GM13977 (cell line): ENCODE results near the gene MAP2.

ENCODE experiments used
- DNase-seq: peaks from one replicate; pipeline ENCODE4 v3.0.0; 2012; ENCODE audit warnings: low spot score
- CTCF ChIP-seq: IDR thresholded peaks from 2 replicates; pipeline ENCODE4 v1.5.1; 2012; ENCODE audit warnings: mild to moderate bottlenecking, control low read depth; ENCODE audit not compliant: insufficient read depth; ENCODE audit errors: extremely low read depth, missing control alignments
- in situ Hi-C: fragments of 300-500 bp; cut with MboI; formaldehyde crosslinking; loops from one replicate; pipeline ENCODE4 v1.12.0; 2022; ENCODE audit warnings: low sequenced_read_pairs, low pct_unique_long_range_greater_than_20kb, mixed read lengths, inconsistent platforms; ENCODE audit not compliant: unreplicated experiment

Gene MAP2

GRCh38 chr2:209387389-209387788 lies 36.5 kb upstream of the MAP2 start:
- TF ChIP-seq CTCF, result no peak
- in situ Hi-C loops, result no loop called here

GRCh38 chr2:209388446-209389037 lies 35.3 kb upstream of the MAP2 start:
- in situ Hi-C loops, result no loop called here
- no peak for TF ChIP-seq CTCF
- DNase-seq, result no peak

More at GRCh38 chr2:209387389-209387788, 36.5 kb upstream of the MAP2 start:
- DNase-seq, result no peak

GRCh38 chr2:209389171-209389618 lies 34.7 kb upstream of the MAP2 start:
- no peak for DNase-seq
- in situ Hi-C loops, result no loop called here
- no peak for TF ChIP-seq CTCF

GRCh38 chr2:209390839-209391238 lies 33.0 kb upstream of the MAP2 start:
- in situ Hi-C loops, result no loop called here
- DNase-seq, result no peak
- no peak for TF ChIP-seq CTCF

- no peak for TF ChIP-seq CTCF
- in situ Hi-C loops, result no loop called here
- no peak for DNase-seq
Observed at GRCh38 chr2:209391776-209392401, 32.0 kb upstream of the MAP2 start.

- in situ Hi-C loops, result no loop called here
- no peak for DNase-seq
- TF ChIP-seq CTCF, result no peak
Observed at GRCh38 chr2:209395229-209395628, 28.6 kb upstream of the MAP2 start.
